Left kidney (tissue), 2 donors: Measurements from ENCODE around the gene NOS2. TPM values are rescaled to one million over a fixed set of nuclear protein-coding genes. Genes with fewer than 3 reads are reported as not detected.

ENCODE experiments used
- DNase-seq: peaks from one replicate; pipeline ENCODE4 v3.0.0-alpha.2; 2013
- polyA plus RNA-seq: library from polyadenylated mRNA; unstranded; fragments of 120-200 nt; gene quantifications from one replicate; pipeline ENCODE4 v1.2.1, GENCODE V29; 2013; ENCODE audit not compliant: insufficient read length

NOS2 gene
- polyA plus RNA-seq, 1 donor = 2.2 TPM

- no peak for DNase-seq
Observed at GRCh38 chr17:27721797-27722196, 78.5 kb downstream of the NOS2 start.

Other genes starting within 250 kb of the NOS2 start
- 14.9 TPM for gene LGALS9, start 169.3 kb downstream of the NOS2 start, polyA plus RNA-seq
- gene LYRM9, start 92.8 kb upstream of the NOS2 start, polyA plus RNA-seq = 26.5 TPM
- gene NLK, start 242.1 kb upstream of the NOS2 start, polyA plus RNA-seq = 55.4 TPM